HT1080 (cell line): ENCODE data around the gene ATG101. TPM values are rescaled to one million over a fixed set of nuclear protein-coding genes. Genes with fewer than 3 reads are reported as not detected.
A peak's percentile ranks its signal among the peaks of the same experiment; 100 is the strongest.

ENCODE experiments used
- DNase-seq: peaks from one replicate; pipeline ENCODE4 v3.0.0-alpha.2; 2015; ENCODE audit warnings: low read depth
- total RNA-seq: library from RNA; depleted of rRNA; stranded (reverse); fragments of >200 nt; shearing (Covaris generic); gene quantifications from 2 replicates; pipeline ENCODE4 v1.2.3, GENCODE V29; 2014

ATG101 gene
- total RNA-seq, 1 experiment from 2014 or later: 75.0 TPM

DNA sequence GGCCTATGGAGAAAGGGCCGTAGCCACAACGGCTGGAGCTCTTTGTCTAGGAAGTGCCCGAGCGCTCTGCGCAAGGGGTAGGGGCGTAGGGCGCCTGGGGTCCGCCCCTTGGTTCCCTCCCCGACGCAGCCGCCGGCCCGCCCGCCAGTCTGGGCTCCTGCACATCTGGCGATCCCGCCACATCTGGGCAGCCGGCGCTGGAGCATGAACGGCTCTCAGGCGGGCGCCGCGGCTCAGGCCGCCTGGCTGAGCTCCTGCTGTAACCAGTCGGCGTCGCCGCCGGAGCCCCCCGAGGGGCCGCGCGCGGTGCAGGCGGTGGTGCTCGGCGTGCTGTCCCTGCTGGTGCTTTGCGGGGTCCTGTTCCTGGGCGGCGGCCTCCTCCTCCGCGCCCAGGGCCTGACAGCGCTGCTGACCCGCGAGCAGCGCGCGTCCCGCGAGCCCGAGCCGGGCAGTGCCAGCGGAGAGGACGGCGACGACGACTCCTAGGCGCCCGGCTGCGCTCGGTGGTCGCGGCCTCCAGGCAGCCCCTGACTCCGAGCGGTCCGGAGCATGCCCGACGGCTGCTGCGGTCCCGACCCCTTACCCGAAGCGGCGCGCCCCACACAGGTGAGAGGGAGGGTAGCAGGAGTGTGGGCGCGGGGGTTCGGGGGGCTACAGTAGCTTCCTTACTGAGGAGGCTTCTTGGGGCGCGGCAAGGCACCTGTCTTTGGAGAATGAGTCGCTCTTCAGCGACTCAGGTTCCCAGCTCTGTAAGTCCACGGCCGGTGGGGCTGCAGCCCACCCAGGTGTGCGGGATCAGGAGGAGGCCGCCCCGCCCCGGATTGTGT, 10.0 kb downstream of the ATG101 start, which contains the start of gene SMIM41:
Gene SMIM41, plus strand, starts transcription at position 129 of the 827 bp plus-strand sequence. Its CDS starts 76 bp downstream, at position 205.
- DNase-seq: no peak

DNA sequence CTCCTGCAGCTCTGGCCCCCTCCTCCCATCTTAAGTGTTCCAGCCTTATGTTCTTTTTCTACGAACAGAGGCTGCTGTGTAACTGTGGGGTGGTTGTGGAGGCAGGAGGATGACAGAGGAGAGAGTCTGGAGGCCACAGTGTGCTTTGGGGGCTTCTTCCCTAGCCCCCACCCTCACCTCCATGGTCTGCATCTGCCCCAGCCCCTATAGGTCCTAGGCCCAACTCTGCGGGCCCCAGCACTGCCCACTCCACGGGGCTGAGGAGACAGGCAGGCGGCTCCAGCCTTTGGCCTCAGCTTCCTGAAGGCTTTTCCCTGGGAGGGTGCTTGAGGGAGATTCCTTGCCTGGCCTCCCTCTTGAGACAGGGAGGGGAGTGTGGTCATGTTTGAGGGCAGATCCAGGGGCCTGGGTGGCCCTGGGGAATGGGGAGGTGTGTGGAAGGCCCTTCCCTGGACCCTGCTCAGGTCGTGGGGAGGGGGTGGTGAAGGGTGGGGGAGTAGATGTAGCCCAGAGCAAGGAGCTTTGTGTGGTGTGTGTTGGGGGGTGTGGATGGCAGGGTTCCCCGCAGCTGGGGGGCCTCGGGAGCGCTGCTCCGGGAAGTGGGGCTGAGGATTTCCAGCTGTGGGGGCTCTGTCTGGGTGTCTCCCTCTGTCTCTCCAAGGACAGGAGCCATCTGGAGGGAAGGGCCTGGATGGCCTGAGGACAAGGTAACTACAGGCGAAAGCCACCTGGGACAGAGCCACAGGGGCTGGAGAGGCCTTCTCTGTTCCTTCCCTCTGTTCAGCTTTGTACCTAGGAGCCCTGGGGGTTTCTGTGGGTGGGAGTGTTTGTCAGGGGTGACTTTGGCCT, 10.8 kb downstream of the ATG101 start:
- no peak for DNase-seq

DNA sequence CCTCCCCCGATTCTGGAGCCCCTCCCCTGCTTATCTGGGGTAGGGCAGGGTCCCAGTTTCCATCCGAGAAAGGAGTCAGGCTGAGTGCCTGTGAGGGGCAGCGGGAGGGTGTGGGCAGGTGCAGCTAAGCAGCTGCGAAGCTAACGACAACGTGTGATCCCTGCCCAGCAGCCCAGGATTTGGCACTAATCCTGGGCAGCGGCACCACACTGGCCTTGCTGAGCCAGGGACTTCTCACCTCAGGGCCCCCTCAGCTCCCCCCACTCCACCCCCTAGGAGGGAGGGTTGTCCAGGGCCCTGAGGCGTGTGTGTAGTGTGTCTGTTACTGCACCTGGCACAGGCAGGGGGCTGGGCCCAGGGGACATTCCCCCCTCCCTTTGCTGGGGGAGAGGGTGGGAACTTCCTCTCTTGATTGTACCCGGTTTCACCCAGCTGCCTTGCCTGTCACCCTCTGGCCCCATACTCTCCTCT, 11.5 kb downstream of the ATG101 start:
- no peak for DNase-seq

GRCh38 chr12:52082026-52082668, 12.4 kb downstream of the ATG101 start:
- DNase-seq: no peak

GRCh38 chr12:52082669-52082987, 12.8 kb downstream of the ATG101 start:
- DNase-seq: no peak

- DNase-seq: peak; percentile 51
Measured at GRCh38 chr12:52082988-52083637, 13.3 kb downstream of the ATG101 start.

- no peak for DNase-seq
Measured at GRCh38 chr12:52083638-52083996, 13.8 kb downstream of the ATG101 start.

DNA sequence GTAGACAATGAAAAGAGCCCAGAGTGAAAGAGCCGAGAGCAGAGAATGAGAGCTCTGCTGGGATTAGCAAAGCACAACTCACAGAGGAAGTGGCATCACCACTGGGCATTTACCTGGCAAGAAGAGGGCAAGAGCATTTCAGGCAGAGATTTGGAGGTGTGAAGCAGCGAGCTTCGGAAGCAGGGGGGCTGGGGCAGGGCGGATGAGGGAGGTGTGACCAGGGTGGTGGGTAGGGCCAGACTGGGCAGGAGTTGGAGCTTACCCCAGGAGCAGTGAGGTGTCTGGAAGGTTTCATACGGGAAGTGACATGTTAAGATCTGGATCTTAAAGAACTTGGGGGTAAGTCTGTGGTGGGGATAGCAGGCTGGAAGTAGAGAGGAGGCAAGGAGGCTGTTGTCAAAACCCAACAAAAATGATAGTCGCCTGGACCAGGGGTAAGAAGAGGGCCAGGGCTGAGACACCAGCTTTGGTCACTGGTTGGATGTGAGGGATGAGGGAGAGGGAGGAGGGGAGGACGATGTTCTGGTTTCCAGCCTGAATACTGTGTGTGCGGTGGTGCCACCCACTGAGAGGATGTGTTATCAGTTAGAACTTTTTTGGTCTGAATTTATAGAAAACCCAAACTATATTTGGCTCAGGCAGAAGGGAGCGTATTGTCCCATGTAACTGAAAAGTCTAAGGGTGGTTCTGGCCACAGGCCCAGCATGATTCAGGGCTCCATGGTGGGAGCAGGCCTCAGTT, 14.9 kb downstream of the ATG101 start:
- DNase-seq: no peak

- no peak for DNase-seq
Measured at GRCh38 chr12:52085682-52086180, 16.0 kb downstream of the ATG101 start.

GRCh38 chr12:52086366-52086765, 16.6 kb downstream of the ATG101 start:
- DNase-seq: no peak

- no peak for DNase-seq
Measured at GRCh38 chr12:52086944-52087835, 17.4 kb downstream of the ATG101 start.

DNA sequence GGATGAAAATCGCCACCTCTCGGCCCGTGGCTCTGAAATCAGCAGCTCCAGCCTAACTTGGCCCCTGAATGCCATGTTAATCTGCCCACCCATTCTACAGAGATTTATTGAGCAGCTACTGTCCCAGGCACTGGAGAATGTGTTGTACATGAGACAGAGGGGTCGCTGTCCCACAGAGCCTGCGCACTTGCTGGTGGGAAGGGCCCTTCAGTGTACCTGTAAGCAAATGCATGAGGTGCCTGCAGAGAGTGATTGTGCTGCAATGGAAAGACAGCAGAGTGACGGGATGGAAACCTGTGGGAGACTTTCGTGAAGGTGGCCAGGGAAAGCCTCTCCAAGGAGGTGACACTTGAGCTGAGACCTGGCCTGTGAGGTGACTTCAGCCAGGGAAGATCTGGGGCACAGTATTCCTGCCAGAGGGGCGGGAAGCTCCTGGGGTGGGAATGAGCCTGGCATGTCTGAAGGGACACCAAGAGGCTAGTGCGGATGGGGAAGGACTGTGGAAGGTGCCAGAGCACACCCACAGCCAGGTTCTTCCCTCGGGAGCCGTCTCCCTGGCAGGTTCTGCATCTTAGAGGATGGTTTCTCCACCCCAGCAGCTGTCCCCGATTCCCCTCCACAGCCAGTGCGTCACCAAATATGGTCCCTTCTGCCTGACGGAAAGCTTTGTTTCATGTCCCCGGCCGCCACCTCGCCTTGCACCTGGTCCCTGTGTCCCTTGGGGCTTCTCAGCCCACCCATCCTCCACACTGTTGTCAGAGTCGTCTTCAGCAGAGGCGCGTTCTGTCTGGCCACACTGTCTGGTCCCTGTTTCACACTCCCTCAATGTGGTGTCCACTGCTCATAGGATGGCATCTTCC, 18.4 kb downstream of the ATG101 start:
- no peak for DNase-seq

DNA sequence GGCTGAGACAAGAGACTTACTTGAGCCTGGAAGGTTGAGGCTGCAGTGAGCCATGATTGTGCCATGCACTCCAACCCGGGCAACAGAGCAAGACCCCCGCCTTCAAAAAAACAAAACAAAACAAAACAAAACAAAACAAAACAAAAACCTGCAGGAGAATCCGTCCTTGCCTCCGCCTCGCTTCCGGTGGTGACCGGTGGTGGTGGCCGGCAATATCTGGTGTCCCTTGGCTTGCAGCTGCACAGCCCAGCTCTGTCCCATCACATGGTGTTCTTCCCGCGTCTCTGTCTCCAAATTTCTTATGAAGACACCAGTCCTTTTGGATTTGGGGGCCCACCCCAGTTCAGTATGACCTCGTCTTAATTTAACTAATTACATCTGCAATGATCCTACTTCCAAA, 19.7 kb downstream of the ATG101 start:
- no peak for DNase-seq

DNA sequence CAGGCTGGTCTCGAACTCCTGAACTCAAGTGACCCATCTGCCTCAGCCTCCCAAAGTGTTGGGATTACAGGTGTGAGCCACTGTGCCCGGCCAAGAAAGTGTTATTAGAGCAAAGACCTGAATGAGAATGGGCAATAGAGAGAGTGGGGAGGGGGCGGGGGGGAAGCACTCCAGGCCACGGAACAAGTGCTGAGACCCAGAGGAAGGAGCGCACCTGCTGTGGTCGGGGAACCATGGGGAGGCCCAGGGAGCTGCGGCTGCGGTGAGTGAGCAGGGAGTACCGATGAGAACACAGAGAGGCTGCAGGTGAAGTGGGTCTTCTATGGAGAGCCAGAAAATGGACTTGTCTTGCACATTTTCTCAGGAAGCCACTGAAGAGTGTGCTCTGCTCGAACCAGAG, 20.5 kb downstream of the ATG101 start:
- DNase-seq: no peak

DNA sequence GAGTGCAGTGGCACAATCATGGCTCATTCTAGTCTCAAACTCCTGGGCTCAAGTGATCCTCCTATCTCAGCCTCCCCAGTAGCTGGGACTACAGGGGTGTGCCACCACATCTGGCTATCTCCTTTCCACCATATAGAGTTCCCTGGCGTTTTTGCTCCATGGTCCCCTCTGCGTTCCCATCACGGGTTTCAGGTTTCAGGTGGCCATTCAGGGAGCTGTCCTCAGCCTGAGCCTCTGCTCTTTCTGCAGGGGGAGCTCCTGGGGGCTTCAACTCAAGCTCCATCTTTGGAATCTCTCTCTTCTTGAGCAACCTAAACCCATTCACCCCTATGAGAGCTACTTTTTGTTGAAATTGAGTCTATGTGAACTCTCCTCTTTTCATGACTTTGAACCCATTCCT, 21.3 kb downstream of the ATG101 start:
- DNase-seq: no peak

- no peak for DNase-seq
Measured at GRCh38 chr12:52091869-52092268, 22.1 kb downstream of the ATG101 start.

- no peak for DNase-seq
Measured at GRCh38 chr12:52093346-52093745, 23.6 kb downstream of the ATG101 start.

DNA sequence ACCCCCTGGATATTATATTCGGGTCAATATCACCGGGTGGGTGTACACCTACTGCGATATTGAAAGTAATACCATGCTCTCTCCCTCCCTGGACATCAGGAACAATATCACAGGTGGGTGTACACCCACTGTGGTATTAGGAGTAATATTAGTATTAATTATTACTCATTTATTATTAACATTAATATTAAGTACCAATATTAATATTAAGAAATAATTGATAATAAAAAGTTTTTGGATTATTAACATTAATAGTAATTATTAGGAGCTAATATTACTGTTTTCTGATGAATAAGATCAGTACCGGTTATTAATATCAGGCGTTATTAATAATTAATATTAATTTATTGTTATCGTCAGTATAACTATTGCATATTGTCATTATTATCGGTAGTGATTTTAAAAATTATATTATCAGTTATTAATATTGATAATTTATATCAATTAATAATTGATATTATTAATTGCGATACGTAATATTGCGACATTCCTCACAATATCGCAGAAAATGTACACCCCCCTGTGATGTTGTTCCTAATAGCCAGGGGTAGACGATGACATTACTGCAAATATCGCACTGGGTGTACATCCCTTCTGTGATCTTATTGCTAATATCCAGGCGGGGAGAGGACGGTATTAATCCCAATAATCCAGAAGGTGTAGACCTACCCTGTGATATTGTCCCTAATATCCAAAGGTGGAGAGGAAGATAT, 26.7 kb downstream of the ATG101 start:
- no peak for DNase-seq
